Kidney (tissue), 14 donors: ENCODE results near the gene MBTD1. TPM values are rescaled to one million over a fixed set of nuclear protein-coding genes. Genes with fewer than 3 reads are reported as not detected.
"Not testable (repeated sequence)": the region's sequence is repeated elsewhere in the genome, so short reads cannot be mapped to it uniquely, and the experiment has no call there.

Source experiments
- DNase-seq, 5 donors: peaks; one replicate each; pipeline ENCODE4 v3.0.0-alpha.2; 2013 to 2020
- FAIRE-seq: peaks from 2 replicates; lab custom pipeline; 2012; peaks lifted over from hg19 to GRCh38; lab: Jason Lieb, UNC
- H3K27ac ChIP-seq, 2 donors: one replicate each; pipeline ENCODE4 v1.7.0; 2013; ENCODE audit warnings: low read depth in 2 of 2, low read length in 2 of 2, inconsistent platforms in 1 of 2
- H3K27me3 ChIP-seq: one replicate; pipeline ENCODE4 v1.7.1; 2013; ENCODE audit warnings: low read length, inconsistent platforms; ENCODE audit not compliant: control insufficient read depth, insufficient read depth
- H3K36me3 ChIP-seq, 3 donors: one replicate each; pipeline versions ENCODE4 v1.7.0 to v1.7.1; 2013; ENCODE audit warnings: low read length in 3 of 3, control low read depth in 1 of 3, inconsistent platforms in 1 of 3; ENCODE audit not compliant: insufficient read depth in 3 of 3, control insufficient read depth in 2 of 3
- H3K4me1 ChIP-seq, 3 donors: one replicate each; pipeline versions ENCODE4 v1.7.0 to v1.7.1; 2013; ENCODE audit warnings: low read length in 3 of 3, inconsistent platforms in 1 of 3, low read depth in 1 of 3; ENCODE audit not compliant: control insufficient read depth in 2 of 3, insufficient read depth in 2 of 3
- H3K4me3 ChIP-seq, 3 donors: one replicate each; pipeline versions ENCODE4 v1.7.0 to v1.8.1; 2013; ENCODE audit warnings: low read length in 3 of 3, control low read depth in 1 of 3, inconsistent platforms in 1 of 3
- H3K9ac ChIP-seq, 3 donors: one replicate each; pipeline versions ENCODE4 v1.7.0 to v1.7.1; 2013; ENCODE audit warnings: low read length in 3 of 3, control low read depth in 1 of 3, inconsistent platforms in 1 of 3
- H3K9me3 ChIP-seq, 3 donors: one replicate each; pipeline versions ENCODE4 v1.7.0 to v1.7.1; 2013; ENCODE audit warnings: low read length in 3 of 3, control low read depth in 1 of 3, inconsistent platforms in 1 of 3; ENCODE audit not compliant: control insufficient read depth in 2 of 3, insufficient read depth in 1 of 3
- CTCF ChIP-seq: IDR thresholded peaks from 3 replicates; pipeline ENCODE4 v1.5.1; 2012; ENCODE audit warnings: mild to moderate bottlenecking, moderate library complexity, borderline replicate concordance; ENCODE audit not compliant: insufficient read depth; ENCODE audit errors: extremely low read depth
- intact Hi-C: fragments of 100-400 bp; cut with DNase I; formaldehyde crosslinking; loops from one replicate; pipeline ENCODE4 v1.11.1; 2022
- polyA plus RNA-seq: library from polyadenylated mRNA; stranded (reverse); fragments of 350-450 nt; fragmentation: Illumina TruSeq; extraction: RNeasy Lipid Tissue Mini Kit (QIAGEN cat#74804); gene quantifications from one replicate; pipeline ENCODE4 v1.2.3, GENCODE V29; 2014; ENCODE audit warnings: low read depth, low replicate concordance; ENCODE audit not compliant: insufficient read depth
- total RNA-seq: library from RNA; stranded (reverse); fragmentation: NEBNext Ultra II Directional; extraction: Animal tissue kit (Norgen Biotek cat#: 25700); gene quantifications from one replicate; pipeline ENCODE4 v1.2.1, GENCODE V29; 2021
- donor health status: control.
- donor health status: control.
- donor health status: control.
- donor health status: control.
- donor health status: control.
- donor health status: DM: yes; HTN: yes; CAD: no.
- donor health status: Normal renal cell carcinoma (clear cell type).

MBTD1 gene
- total and polyA plus RNA-seq, 2 donors from 2014 or later, result 4.8 to 14.9 TPM

GRCh38 chr17:51228161-51228560, 31.7 kb downstream of the MBTD1 start:
- DNase-seq, result no peak
- H3K4me1 ChIP-seq, result peaks cover 0 to 6% (median 0%) of the 10 kb centered on the region in 3 donors
- H3K4me3 ChIP-seq, result no peak overlapping the region
- no peaks in the 10 kb centered on the region for H3K27me3 ChIP-seq
- peaks cover 0 to 4% (median 0%) of the 10 kb centered on the region in 3 donors for H3K36me3 ChIP-seq
- no peak for TF ChIP-seq CTCF
- no peaks in the 10 kb centered on the region for H3K9me3 ChIP-seq
- intact Hi-C loops, result no loop called here
- FAIRE-seq, result no peak
- no peak overlapping the region for H3K27ac ChIP-seq
- no peak overlapping the region for H3K9ac ChIP-seq

DNA sequence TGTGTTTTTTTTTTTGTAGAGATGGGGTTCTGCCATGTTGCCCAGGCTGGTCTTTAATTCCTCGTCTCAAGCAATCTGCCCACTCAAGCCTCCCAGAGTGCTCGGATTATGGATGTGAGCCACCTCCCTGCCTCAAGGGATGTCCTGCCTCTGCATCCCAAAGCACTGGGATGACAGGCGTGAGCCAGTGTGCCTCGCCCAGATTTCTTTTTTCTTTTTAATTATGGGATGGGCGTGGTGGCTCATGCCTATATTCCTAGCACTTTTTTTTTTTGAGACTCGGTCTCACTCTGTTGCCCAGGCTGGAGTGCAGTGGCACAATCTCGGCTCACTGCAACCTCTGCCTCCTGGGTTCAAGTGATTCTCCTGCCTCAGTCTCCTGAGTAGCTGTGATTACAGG, 34.3 kb downstream of the MBTD1 start:
- H3K9me3 ChIP-seq, intact Hi-C loops, H3K4me1 ChIP-seq, FAIRE-seq, H3K36me3 ChIP-seq, DNase-seq, H3K4me3 ChIP-seq, H3K27ac ChIP-seq, H3K9ac ChIP-seq, H3K27me3 ChIP-seq: not testable (repeated sequence)

DNA sequence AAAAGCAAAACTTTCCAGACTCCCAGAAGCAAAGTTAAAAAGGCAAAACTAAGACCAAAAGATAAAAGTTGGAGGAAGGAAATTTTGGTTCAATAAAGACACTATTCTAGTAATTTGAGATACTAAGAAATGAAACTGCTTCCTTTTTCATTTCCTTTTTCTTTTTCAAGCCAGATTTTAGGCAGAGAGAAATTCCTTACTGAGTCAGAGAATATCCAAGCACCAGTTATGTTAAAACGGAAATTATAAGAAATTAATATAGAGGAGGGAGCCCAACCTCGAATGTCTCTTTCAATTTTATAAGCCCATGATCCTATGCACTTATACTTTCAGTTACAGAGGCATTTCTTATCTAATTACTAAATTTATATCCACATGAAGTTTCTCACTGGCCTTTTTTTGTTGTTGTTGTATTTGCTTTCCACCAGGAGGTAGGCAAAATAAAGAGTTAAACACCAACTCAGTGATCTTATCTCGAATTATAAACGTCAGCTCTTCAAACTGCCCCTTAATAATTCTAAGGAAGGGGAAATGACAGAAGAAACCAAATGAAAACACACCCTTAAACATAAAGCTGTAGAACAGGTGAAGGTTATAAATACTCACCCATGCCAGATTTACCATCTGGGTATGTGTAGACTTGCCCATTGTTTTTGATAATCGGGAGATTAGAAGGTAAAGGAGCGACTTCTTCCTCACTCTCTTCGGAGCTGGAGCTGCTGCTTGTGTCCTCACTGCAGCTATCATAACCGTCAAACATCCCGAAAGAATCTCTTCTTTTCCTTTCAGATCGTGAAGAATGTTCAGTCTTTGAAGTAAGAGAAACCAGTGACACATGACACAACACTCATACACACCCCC, 35.2 kb downstream of the MBTD1 start:
- Histone ChIP-seq H3K9ac (peak overlapping the region in 1 of 3 donors; percentile 15), H3K27ac (no peak overlapping the region), H3K36me3 (peaks cover 0 to 12% (median 6%) of the 10 kb centered on the region in 3 donors), H3K27me3 (no peaks in the 10 kb centered on the region), H3K4me3 (peak overlapping the region in 1 of 3 donors; percentile 29), H3K4me1 (peaks cover 0 to 4% (median 0%) of the 10 kb centered on the region in 3 donors), H3K9me3 (no peaks in the 10 kb centered on the region)
- intact Hi-C loops, result no loop called here
- DNase-seq (no peak), FAIRE-seq (no peak)
- TF ChIP-seq CTCF, result no peak

GRCh38 chr17:51221322-51221721, 38.5 kb downstream of the MBTD1 start:
- H3K27me3 ChIP-seq, result no peaks in the 10 kb centered on the region
- H3K36me3 ChIP-seq, result peaks cover 6 to 21% (median 6%) of the 10 kb centered on the region in 3 donors
- H3K9ac ChIP-seq, result no peak overlapping the region
- H3K9me3 ChIP-seq, result no peaks in the 10 kb centered on the region
- intact Hi-C loops, result no loop called here
- FAIRE-seq, result no peak
- no peak overlapping the region for H3K27ac ChIP-seq
- peaks cover 0 to 4% (median 0%) of the 10 kb centered on the region in 3 donors for H3K4me1 ChIP-seq
- no peak for TF ChIP-seq CTCF
- no peak overlapping the region for H3K4me3 ChIP-seq
- no peak for DNase-seq
